ENCODE results near the gene ELP4. TPM values are rescaled to one million over a fixed set of nuclear protein-coding genes. Genes with fewer than 3 reads are reported as not detected.

Gene ELP4
- total RNA-seq, 1 experiment from 2014 or later, result 21.4 TPM

DNA sequence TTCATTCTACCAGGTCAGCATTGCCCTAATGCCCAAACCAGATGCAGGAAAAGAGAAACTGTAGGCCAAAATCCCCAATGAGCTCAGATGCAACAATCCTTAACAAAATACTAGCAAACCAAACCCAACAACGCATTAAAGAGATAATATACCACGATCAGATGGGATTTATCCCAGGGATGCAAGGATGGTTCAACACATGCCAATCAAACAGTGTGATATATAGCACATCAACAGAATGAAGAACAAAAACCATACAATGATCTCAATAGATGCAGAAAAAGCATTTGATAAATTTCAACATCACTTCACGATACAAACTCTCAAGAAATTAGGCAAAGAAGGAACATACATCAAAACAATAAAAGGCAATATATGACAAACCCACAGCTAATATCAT, 45.1 kb upstream of the ELP4 start (continued):
- TF ChIP-seq, protein P1, sequence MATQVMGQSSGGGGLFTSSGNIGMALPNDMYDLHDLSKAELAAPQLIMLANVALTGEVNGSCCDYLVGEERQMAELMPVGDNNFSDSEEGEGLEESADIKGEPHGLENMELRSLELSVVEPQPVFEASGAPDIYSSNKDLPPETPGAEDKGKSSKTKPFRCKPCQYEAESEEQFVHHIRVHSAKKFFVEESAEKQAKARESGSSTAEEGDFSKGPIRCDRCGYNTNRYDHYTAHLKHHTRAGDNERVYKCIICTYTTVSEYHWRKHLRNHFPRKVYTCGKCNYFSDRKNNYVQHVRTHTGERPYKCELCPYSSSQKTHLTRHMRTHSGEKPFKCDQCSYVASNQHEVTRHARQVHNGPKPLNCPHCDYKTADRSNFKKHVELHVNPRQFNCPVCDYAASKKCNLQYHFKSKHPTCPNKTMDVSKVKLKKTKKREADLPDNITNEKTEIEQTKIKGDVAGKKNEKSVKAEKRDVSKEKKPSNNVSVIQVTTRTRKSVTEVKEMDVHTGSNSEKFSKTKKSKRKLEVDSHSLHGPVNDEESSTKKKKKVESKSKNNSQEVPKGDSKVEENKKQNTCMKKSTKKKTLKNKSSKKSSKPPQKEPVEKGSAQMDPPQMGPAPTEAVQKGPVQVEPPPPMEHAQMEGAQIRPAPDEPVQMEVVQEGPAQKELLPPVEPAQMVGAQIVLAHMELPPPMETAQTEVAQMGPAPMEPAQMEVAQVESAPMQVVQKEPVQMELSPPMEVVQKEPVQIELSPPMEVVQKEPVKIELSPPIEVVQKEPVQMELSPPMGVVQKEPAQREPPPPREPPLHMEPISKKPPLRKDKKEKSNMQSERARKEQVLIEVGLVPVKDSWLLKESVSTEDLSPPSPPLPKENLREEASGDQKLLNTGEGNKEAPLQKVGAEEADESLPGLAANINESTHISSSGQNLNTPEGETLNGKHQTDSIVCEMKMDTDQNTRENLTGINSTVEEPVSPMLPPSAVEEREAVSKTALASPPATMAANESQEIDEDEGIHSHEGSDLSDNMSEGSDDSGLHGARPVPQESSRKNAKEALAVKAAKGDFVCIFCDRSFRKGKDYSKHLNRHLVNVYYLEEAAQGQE (IDR thresholded peaks at IDR 0.05; ENCODE audit: low read depth), result no peak
- no peak for TF ChIP-seq ZFX (IDR thresholded peaks at IDR 0.05)
- no peak for TF ChIP-seq CEBPB (IDR thresholded peaks at IDR 0.05; ENCODE audit: low read depth)
- TF ChIP-seq ZNF274 (IDR thresholded peaks at IDR 0.05; ENCODE audit: low read depth, low read length), result no peak

DNA sequence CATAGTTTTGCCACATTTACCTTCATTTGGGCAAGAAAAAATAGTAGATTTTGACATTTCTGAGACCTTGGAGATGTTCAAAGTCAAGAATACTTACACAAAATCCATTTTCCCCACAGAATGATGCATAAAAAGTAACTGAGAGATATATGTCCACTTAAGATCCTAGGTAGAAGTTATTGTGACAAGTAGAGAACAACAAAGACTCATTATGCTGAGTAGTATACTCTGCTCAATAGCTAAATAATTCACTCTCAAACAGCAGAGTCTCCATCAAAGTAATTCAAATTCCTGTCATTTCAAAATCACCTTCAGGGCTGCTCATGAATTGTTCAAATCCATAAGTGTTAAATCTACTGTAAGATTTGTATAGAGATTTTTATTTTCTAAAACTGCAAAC, 35.5 kb upstream of the ELP4 start:
- Histone ChIP-seq H3K4me1 (ENCODE audit: control insufficient read depth in 1 of 2, insufficient read depth in 2 of 2, low read length in 2 of 2) (no peaks in the 10 kb centered on the region), H2AFZ (ENCODE audit: low read depth, low read length, poor library complexity, severe bottlenecking) (no peak overlapping the region), H3K27ac (ENCODE audit: low read depth, low read length) (no peak overlapping the region), H3K9me2 (ENCODE audit: insufficient read depth) (no peaks in the 10 kb centered on the region), H3K4me3 (replicated peaks in 1 of 2; ENCODE audit: low read depth in 1 of 2, low read length in 2 of 2) (no peak overlapping the region), H3K36me3 (ENCODE audit: control insufficient read depth in 1 of 2, insufficient read depth in 2 of 2, low read length in 2 of 2) (0 out of 4 replicates have a peak, but pooled peaks cover 0 to 4% of the 10 kb centered on the region in 2 experiments), H4K20me1 (ENCODE audit: insufficient read depth) (peaks cover 12% of the 10 kb centered on the region; the same call in 1 of the 2 replicates), H3K9ac (ENCODE audit: low read length) (no peak overlapping the region), H3K9me3 (ENCODE audit: control insufficient read depth in 1 of 2, insufficient read depth in 1 of 2, low read depth in 1 of 2, low read length in 2 of 2) (no peaks in the 10 kb centered on the region), H3K27me3 (ENCODE audit: insufficient read depth, low read length) (no peaks in the 10 kb centered on the region), H3K4me2 (ENCODE audit: low read length) (no peak overlapping the region), H3K79me2 (ENCODE audit: insufficient read depth, low read length) (peaks cover 59% of the 10 kb centered on the region)
- intact Hi-C loops (cut with micrococcal nuclease), result loop anchor here (10.0 kb wide), 1 partner anchor 59 kb away; no protein-coding TSS in a partner anchor
- no TSS peak for BruUV-seq (replicated peaks)
- TF ChIP-seq RAD21 (IDR thresholded peaks at IDR 0.05; ENCODE audit: low read depth) (no peak), ELF1 (IDR thresholded peaks at IDR 0.05; ENCODE audit: borderline replicate concordance, low read depth) (no peak), SP1 (IDR thresholded peaks at IDR 0.05; ENCODE audit: low read depth) (no peak), EZH2 (IDR thresholded peaks at IDR 0.05) (no peak), TCF7L2 (IDR thresholded peaks at IDR 0.05; ENCODE audit: borderline replicate concordance, extremely low read depth, insufficient read depth, insufficient read length) (no peak), CEBPB (IDR thresholded peaks at IDR 0.05; ENCODE audit: low read depth) (no peak), POLR2A (IDR thresholded peaks at IDR 0.05; ENCODE audit: borderline replicate concordance, extremely low read depth, insufficient read depth, insufficient read length) (no peak), EZH2phosphoT487 (IDR thresholded peaks at IDR 0.05; ENCODE audit: borderline replicate concordance) (no peak), SIN3A (IDR thresholded peaks at IDR 0.05; ENCODE audit: low read depth) (no peak), ZNF274 (IDR thresholded peaks at IDR 0.05; ENCODE audit: low read depth, low read length) (no peak), SRF (IDR thresholded peaks at IDR 0.05; ENCODE audit: low read depth) (no peak)
- TF ChIP-seq, protein P2, sequence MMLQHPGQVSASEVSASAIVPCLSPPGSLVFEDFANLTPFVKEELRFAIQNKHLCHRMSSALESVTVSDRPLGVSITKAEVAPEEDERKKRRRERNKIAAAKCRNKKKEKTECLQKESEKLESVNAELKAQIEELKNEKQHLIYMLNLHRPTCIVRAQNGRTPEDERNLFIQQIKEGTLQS (IDR thresholded peaks at IDR 0.05), result no peak
- TF ChIP-seq, protein P3, sequence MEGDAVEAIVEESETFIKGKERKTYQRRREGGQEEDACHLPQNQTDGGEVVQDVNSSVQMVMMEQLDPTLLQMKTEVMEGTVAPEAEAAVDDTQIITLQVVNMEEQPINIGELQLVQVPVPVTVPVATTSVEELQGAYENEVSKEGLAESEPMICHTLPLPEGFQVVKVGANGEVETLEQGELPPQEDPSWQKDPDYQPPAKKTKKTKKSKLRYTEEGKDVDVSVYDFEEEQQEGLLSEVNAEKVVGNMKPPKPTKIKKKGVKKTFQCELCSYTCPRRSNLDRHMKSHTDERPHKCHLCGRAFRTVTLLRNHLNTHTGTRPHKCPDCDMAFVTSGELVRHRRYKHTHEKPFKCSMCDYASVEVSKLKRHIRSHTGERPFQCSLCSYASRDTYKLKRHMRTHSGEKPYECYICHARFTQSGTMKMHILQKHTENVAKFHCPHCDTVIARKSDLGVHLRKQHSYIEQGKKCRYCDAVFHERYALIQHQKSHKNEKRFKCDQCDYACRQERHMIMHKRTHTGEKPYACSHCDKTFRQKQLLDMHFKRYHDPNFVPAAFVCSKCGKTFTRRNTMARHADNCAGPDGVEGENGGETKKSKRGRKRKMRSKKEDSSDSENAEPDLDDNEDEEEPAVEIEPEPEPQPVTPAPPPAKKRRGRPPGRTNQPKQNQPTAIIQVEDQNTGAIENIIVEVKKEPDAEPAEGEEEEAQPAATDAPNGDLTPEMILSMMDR (IDR thresholded peaks at IDR 0.05 in 2 of 3, conservative IDR thresholded peaks at IDR 0.05 in 1 of 3; ENCODE audit: borderline replicate concordance in 1 of 3, insufficient read depth in 1 of 3, low read depth in 2 of 3, low read length in 2 of 3), result no peak
- TF ChIP-seq, protein P4, sequence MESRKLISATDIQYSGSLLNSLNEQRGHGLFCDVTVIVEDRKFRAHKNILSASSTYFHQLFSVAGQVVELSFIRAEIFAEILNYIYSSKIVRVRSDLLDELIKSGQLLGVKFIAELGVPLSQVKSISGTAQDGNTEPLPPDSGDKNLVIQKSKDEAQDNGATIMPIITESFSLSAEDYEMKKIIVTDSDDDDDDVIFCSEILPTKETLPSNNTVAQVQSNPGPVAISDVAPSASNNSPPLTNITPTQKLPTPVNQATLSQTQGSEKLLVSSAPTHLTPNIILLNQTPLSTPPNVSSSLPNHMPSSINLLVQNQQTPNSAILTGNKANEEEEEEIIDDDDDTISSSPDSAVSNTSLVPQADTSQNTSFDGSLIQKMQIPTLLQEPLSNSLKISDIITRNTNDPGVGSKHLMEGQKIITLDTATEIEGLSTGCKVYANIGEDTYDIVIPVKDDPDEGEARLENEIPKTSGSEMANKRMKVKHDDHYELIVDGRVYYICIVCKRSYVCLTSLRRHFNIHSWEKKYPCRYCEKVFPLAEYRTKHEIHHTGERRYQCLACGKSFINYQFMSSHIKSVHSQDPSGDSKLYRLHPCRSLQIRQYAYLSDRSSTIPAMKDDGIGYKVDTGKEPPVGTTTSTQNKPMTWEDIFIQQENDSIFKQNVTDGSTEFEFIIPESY (IDR thresholded peaks at IDR 0.05; ENCODE audit: extremely low read depth, insufficient replicate concordance, low read length), result no peak
- DNase-seq (ENCODE audit: low read depth, low spot score) (no peak), ATAC-seq (no peak)
- ChIA-PET RAD21 (ENCODE audit: low non-redundant PET in 1 of 2, low total read pairs in 2 of 2, uncharacterized antibody in 2 of 2, unreplicated experiment in 2 of 2) (no interaction called here), CTCF (no interaction called here), POLR2A (no interaction called here)

Data from HCT116 (cell line).